ENCODE results near the gene GOLGB1. TPM values are rescaled to one million over a fixed set of nuclear protein-coding genes. Genes with fewer than 3 reads are reported as not detected.

The GOLGB1 gene
- polyA plus RNA-seq, 2 of the 4 experiments (the other 2 are of a cell fraction), result 11.9 to 27.0 TPM

DNA sequence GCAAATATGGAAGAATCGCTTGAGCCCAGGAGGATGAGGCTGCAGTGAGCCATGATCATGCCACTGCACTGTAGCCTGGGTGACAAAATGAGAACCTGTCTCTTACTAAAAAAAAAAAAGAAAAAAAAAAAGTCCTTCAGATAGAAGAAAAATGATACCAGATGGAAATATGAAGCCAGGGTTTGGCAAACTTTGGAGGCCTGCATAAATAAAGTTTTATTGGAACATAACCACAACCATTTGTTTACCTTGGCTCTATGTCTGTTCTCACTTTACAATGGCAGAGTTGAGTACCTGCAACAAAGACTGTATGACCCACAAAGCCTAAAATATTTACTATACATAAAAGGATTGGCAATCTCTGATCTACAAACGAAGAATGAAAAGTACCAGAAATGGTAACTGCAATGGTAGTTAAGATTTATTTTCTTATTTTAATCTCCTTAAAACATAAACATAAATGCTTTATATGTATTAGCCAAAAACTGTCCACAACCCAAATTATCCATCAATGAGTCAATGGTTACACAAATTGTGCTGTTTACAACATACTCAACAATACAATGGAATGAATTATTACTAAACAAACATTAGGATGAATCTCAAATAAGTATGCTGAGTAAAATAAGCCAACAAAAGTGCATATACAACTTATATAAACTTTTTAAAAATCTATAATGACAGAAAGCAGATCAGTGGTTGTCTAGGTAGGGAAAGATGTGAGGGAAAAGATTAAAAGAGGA, 41.8 kb downstream of the GOLGB1 start (continued):
- TF ChIP-seq, protein P1, sequence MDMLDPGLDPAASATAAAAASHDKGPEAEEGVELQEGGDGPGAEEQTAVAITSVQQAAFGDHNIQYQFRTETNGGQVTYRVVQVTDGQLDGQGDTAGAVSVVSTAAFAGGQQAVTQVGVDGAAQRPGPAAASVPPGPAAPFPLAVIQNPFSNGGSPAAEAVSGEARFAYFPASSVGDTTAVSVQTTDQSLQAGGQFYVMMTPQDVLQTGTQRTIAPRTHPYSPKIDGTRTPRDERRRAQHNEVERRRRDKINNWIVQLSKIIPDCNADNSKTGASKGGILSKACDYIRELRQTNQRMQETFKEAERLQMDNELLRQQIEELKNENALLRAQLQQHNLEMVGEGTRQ (IDR thresholded peaks at IDR 0.05), result no peak
- no peak for TF ChIP-seq FOSL2 (IDR thresholded peaks at IDR 0.05)
- no peak for TF ChIP-seq FOSL2 (CRISPR knock-in tag; IDR thresholded peaks at IDR 0.05)
- TF ChIP-seq, protein P2, sequence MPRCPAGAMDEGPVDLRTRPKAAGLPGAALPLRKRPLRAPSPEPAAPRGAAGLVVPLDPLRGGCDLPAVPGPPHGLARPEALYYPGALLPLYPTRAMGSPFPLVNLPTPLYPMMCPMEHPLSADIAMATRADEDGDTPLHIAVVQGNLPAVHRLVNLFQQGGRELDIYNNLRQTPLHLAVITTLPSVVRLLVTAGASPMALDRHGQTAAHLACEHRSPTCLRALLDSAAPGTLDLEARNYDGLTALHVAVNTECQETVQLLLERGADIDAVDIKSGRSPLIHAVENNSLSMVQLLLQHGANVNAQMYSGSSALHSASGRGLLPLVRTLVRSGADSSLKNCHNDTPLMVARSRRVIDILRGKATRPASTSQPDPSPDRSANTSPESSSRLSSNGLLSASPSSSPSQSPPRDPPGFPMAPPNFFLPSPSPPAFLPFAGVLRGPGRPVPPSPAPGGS (IDR thresholded peaks at IDR 0.05), result no peak
- TF ChIP-seq BHLHE40 (IDR thresholded peaks at IDR 0.05; ENCODE audit: low read depth, low read length), result no peak
- no peak for TF ChIP-seq FOXS1 (CRISPR knock-in tag; IDR thresholded peaks at IDR 0.05)
- TF ChIP-seq EHMT2 (IDR thresholded peaks at IDR 0.05; ENCODE audit: low read depth), result no peak
- no peak for TF ChIP-seq KDM5A (IDR thresholded peaks at IDR 0.05)
- no peak for TF ChIP-seq JUN (IDR thresholded peaks at IDR 0.05)
- TF ChIP-seq ESRRA (IDR thresholded peaks at IDR 0.05; ENCODE audit: borderline replicate concordance, low read length), result no peak
- no peak for TF ChIP-seq MAFK (IDR thresholded peaks at IDR 0.05; ENCODE audit: partially characterized antibody)
- TF ChIP-seq NR3C1 (IDR thresholded peaks at IDR 0.05), result no peak
- no peak for TF ChIP-seq HOXA7 (CRISPR knock-in tag; IDR thresholded peaks at IDR 0.05)
- TF ChIP-seq FOSB (CRISPR knock-in tag; IDR thresholded peaks at IDR 0.05), result no peak

GRCh38 chr3:121705541-121705940, 44.0 kb downstream of the GOLGB1 start:
- no peak for FAIRE-seq

DNA sequence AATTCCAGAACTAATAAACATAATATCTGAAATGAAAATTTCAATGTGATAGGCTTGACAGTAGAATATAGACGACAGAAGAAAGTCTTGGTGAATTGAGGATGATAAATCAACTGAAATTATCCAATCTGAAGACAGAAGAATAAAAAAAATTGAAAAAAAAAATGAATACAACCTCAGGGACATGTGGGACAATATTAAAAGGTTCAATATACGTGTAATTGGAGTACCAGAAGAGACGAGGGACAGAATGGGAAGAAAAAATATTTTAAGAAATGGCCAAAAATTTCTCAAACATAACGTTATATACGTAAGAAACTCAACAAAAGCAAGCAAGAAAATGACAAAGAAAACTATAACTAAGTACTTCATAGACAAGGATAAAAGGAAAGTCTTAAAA, 45.6 kb downstream of the GOLGB1 start:
- WGBS (ENCODE audit: missing lambda C conversion rate), result 93% methylated on average over 5 of the region's 5 CpGs
- Histone ChIP-seq H3K9me3 (no peaks in the 10 kb centered on the region; the same call in 2 of the 3 replicates), H3K4me2 (no peak overlapping the region), H3K4me3 (no peak overlapping the region), H3K27ac (no peak overlapping the region), H3K4me1 (0 out of 3 replicates have a peak, but pooled peaks cover 6% of the 10 kb centered on the region)
- no peak for ATAC-seq
- ChIA-PET POLR2A (no interaction called here), CTCF (no interaction called here)
- DNase-seq (ENCODE audit: low read depth in 1 of 2, low spot score in 1 of 2), result no peak
- TF ChIP-seq, protein P3, sequence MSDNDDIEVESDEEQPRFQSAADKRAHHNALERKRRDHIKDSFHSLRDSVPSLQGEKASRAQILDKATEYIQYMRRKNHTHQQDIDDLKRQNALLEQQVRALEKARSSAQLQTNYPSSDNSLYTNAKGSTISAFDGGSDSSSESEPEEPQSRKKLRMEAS (IDR thresholded peaks at IDR 0.05), result no peak
- TF ChIP-seq, protein P1 (IDR thresholded peaks at IDR 0.05), result no peak
- no peak for TF ChIP-seq HOXB5 (CRISPR knock-in tag; IDR thresholded peaks at IDR 0.05)
- TF ChIP-seq FOXS1 (CRISPR knock-in tag; IDR thresholded peaks at IDR 0.05), result no peak
- no peak for TF ChIP-seq EHMT2 (IDR thresholded peaks at IDR 0.05; ENCODE audit: low read depth)
- TF ChIP-seq HMGXB4 (CRISPR knock-in tag; IDR thresholded peaks at IDR 0.05; ENCODE audit: borderline replicate concordance), result no peak
- TF ChIP-seq HOXA7 (CRISPR knock-in tag; IDR thresholded peaks at IDR 0.05), result no peak
- TF ChIP-seq NR3C1 (IDR thresholded peaks at IDR 0.05), result no peak
- no peak for TF ChIP-seq TP53 (CRISPR knock-in tag; IDR thresholded peaks at IDR 0.05)
- no peak for TF ChIP-seq EP300 (IDR thresholded peaks at IDR 0.05)
- no peak for TF ChIP-seq POLR2AphosphoS2 (conservative IDR thresholded peaks at IDR 0.05; ENCODE audit: low read length)
- TF ChIP-seq POLR2A (IDR thresholded peaks at IDR 0.05; ENCODE audit: low read length), result no peak
- no peak for TF ChIP-seq CTCF (IDR thresholded peaks at IDR 0.05)
- no peak for TF ChIP-seq NPAS2 (CRISPR knock-in tag; IDR thresholded peaks at IDR 0.05; ENCODE audit: borderline replicate concordance)
- TF ChIP-seq CHD4 (IDR thresholded peaks at IDR 0.05; ENCODE audit: borderline replicate concordance), result no peak
- no peak for FAIRE-seq

More at GRCh38 chr3:121705541-121705940, 44.0 kb downstream of the GOLGB1 start:
- CTCF ChIA-PET, result no interaction called here
- Histone ChIP-seq H3K27ac (no peak overlapping the region), H3K9me3 (no peaks in the 10 kb centered on the region; the same call in 2 of the 3 replicates), H3K4me1 (0 out of 3 replicates have a peak, but pooled peaks cover 6% of the 10 kb centered on the region), H3K4me2 (no peak overlapping the region), H3K4me3 (no peak overlapping the region)
- ATAC-seq, result no peak
- TF ChIP-seq PHF8 (IDR thresholded peaks at IDR 0.05; ENCODE audit: borderline replicate concordance, low read depth) (no peak), ZSCAN20 (CRISPR knock-in tag; IDR thresholded peaks at IDR 0.05) (no peak), HOXB5 (CRISPR knock-in tag; IDR thresholded peaks at IDR 0.05) (no peak), HOXA7 (CRISPR knock-in tag; IDR thresholded peaks at IDR 0.05) (no peak), ZNF302 (CRISPR knock-in tag; IDR thresholded peaks at IDR 0.05) (no peak), POLR2A (IDR thresholded peaks at IDR 0.05; ENCODE audit: low read length) (no peak), EHMT2 (IDR thresholded peaks at IDR 0.05; ENCODE audit: low read depth) (no peak), RCOR1 (IDR thresholded peaks at IDR 0.05; ENCODE audit: low read depth, low read length) (no peak)
- TF ChIP-seq, protein P2 (IDR thresholded peaks at IDR 0.05), result no peak
- WGBS (ENCODE audit: missing lambda C conversion rate), result 89% methylated on average over 5 of the region's 5 CpGs
- no peak for DNase-seq (ENCODE audit: low read depth in 1 of 2, low spot score in 1 of 2)
- POLR2A ChIA-PET, result no interaction called here
